ENCODE results near the gene NEDD8. TPM values are rescaled to one million over a fixed set of nuclear protein-coding genes. Genes with fewer than 3 reads are reported as not detected.

Gene NEDD8
- total RNA-seq, 4 donors from 2014 or later: 42.2 to 113 (median 69.9) TPM

Small RNA genes lying within 50 kb of the gene (small RNA-seq; reads per million reads assigned to genes)
- 0 reads per million in 4 donors for gene AL136295.4
- 0 reads per million in 4 donors for gene CHMP4A
- 0 to 0.28 (median 0) reads per million in 4 donors for gene IPO4
- gene MDP1: 0 reads per million in 4 donors

Other genes with a start within 250 kb of the NEDD8 start
- 10 to 100 TPM; 18.1 to 38.9 (median 27.6) TPM for gene DHRS4L2, start 243.4 kb downstream of the NEDD8 start, total RNA-seq
- gene CARMIL3, start 180.4 kb downstream of the NEDD8 start, total RNA-seq: 1 to 10 TPM in 3 of 4 donors, under 1 TPM in 1; 0.20 to 4.1 (median 3.0) TPM
- gene CPNE6, start 160.8 kb downstream of the NEDD8 start, total RNA-seq: 1 to 10 TPM in 1 of 4 donors, not detected in 3; 3.4 TPM
- 100 to 1,000 TPM in 3 of 4 donors, 10 to 100 TPM in 1; 74.4 to 238 (median 130) TPM for gene PCK2, start 138.1 kb downstream of the NEDD8 start, total RNA-seq
- gene DCAF11, start 117.6 kb downstream of the NEDD8 start, total RNA-seq: 100 to 1,000 TPM in 3 of 4 donors, 10 to 100 TPM in 1; 86.4 to 267 (median 198) TPM
- 1 to 10 TPM in 3 of 4 donors, not detected in 1; 1.1 to 2.9 (median 1.6) TPM for gene NRL, start 117.4 kb downstream of the NEDD8 start, total RNA-seq
- gene FITM1, start 101.7 kb downstream of the NEDD8 start, total RNA-seq: 1 to 10 TPM in 2 of 4 donors, not detected in 2; 1.4 to 1.6 TPM
- 100 to 1,000 TPM in 2 of 4 donors, 10 to 100 TPM in 2; 38.8 to 198 (median 132) TPM for gene PSME1, start 96.2 kb downstream of the NEDD8 start, total RNA-seq
- 10 to 100 TPM in 2 of 4 donors, 1 to 10 TPM in 1, not detected in 1; 2.2 to 15.4 (median 12.3) TPM for gene EMC9, start 90.8 kb downstream of the NEDD8 start, total RNA-seq
- gene PSME2, start 85.8 kb downstream of the NEDD8 start, total RNA-seq: 10 to 100 TPM; 59.5 to 69.8 (median 68.5) TPM
- gene RNF31, start 84.9 kb downstream of the NEDD8 start, total RNA-seq: 100 to 1,000 TPM in 1 of 4 donors, 10 to 100 TPM in 3; 56.7 to 258 (median 71.2) TPM
- gene IRF9, start 71.1 kb downstream of the NEDD8 start, total RNA-seq: 10 to 100 TPM; 44.2 to 81.9 (median 52.4) TPM
- 100 to 1,000 TPM in 1 of 4 donors, 10 to 100 TPM in 3; 11.3 to 112 (median 31.2) TPM for gene REC8, start 60.3 kb downstream of the NEDD8 start, total RNA-seq
- gene IPO4, start 43.6 kb downstream of the NEDD8 start, total RNA-seq: 10 to 100 TPM in 3 of 4 donors, 1 to 10 TPM in 1; 10.0 to 60.5 (median 37.3) TPM
- 100 to 1,000 TPM in 1 of 4 donors, 10 to 100 TPM in 3; 32.9 to 127 (median 63.9) TPM for gene TM9SF1, start 36.9 kb downstream of the NEDD8 start, total RNA-seq
- not detected for gene TSSK4, start 26.7 kb downstream of the NEDD8 start, total RNA-seq
- 10 to 100 TPM in 3 of 4 donors, 1 to 10 TPM in 1; 7.0 to 81.3 (median 59.0) TPM for gene CHMP4A, start 18.9 kb downstream of the NEDD8 start, total RNA-seq
- 100 to 1,000 TPM in 1 of 4 donors, 10 to 100 TPM in 3; 11.1 to 116 (median 40.2) TPM for gene MDP1, start 16.3 kb downstream of the NEDD8 start, total RNA-seq
- gene GMPR2, start 562 bp upstream of the NEDD8 start, total RNA-seq: 10 to 100 TPM in 3 of 4 donors, 1 to 10 TPM in 1; 4.2 to 72.5 (median 46.3) TPM
- gene TINF2, start 10.3 kb upstream of the NEDD8 start, total RNA-seq: 100 to 1,000 TPM in 1 of 4 donors, 10 to 100 TPM in 3; 26.9 to 120 (median 42.2) TPM
- gene TGM1, start 30.8 kb upstream of the NEDD8 start, total RNA-seq: 10 to 100 TPM in 1 of 4 donors, 1 to 10 TPM in 2, not detected in 1; 1.4 to 96.5 (median 2.2) TPM
- gene RABGGTA, start 39.2 kb upstream of the NEDD8 start, total RNA-seq: 100 to 1,000 TPM in 1 of 4 donors, 10 to 100 TPM in 3; 47.3 to 227 (median 53.0) TPM
- 100 to 1,000 TPM in 1 of 4 donors, 10 to 100 TPM in 3; 84.2 to 106 (median 94.6) TPM for gene DHRS1, start 67.4 kb upstream of the NEDD8 start, total RNA-seq
- gene NOP9, start 67.5 kb upstream of the NEDD8 start, total RNA-seq: 10 to 100 TPM; 18.8 to 20.9 (median 19.3) TPM
- 100 to 1,000 TPM in 1 of 4 donors, 10 to 100 TPM in 2, 1 to 10 TPM in 1; 6.7 to 168 (median 23.6) TPM for gene CIDEB, start 75.6 kb upstream of the NEDD8 start, total RNA-seq
- 10 to 100 TPM in 1 of 4 donors, 1 to 10 TPM in 3; 4.4 to 81.5 (median 7.1) TPM for gene LTB4R2, start 77.8 kb upstream of the NEDD8 start, total RNA-seq
- 1 to 10 TPM; 1.1 to 8.3 (median 6.2) TPM for gene LTB4R, start 79.1 kb upstream of the NEDD8 start, total RNA-seq
- 10 to 100 TPM in 3 of 4 donors, 1 to 10 TPM in 1; 7.9 to 74.8 (median 21.3) TPM for gene ADCY4, start 102.7 kb upstream of the NEDD8 start, total RNA-seq
- 100 to 1,000 TPM in 1 of 4 donors, 10 to 100 TPM in 3; 19.3 to 156 (median 53.6) TPM for gene RIPK3, start 107.6 kb upstream of the NEDD8 start, total RNA-seq
- 10 to 100 TPM; 13.4 to 58.0 (median 20.9) TPM for gene NFATC4, start 135.8 kb upstream of the NEDD8 start, total RNA-seq
- 10 to 100 TPM in 1 of 4 donors, 1 to 10 TPM in 3; 2.6 to 11.4 (median 9.0) TPM for gene NYNRIN, start 166.6 kb upstream of the NEDD8 start, total RNA-seq
- gene CBLN3, start 197.3 kb upstream of the NEDD8 start, total RNA-seq: 1 to 10 TPM in 3 of 4 donors, under 1 TPM in 1; 0.79 to 9.7 (median 1.6) TPM
- gene KHNYN, start 197.6 kb upstream of the NEDD8 start, total RNA-seq: 100 to 1,000 TPM in 2 of 4 donors, 10 to 100 TPM in 2; 65.7 to 129 (median 101) TPM
- 100 to 1,000 TPM in 1 of 4 donors, 10 to 100 TPM in 3; 18.3 to 202 (median 39.3) TPM for gene SDR39U1, start 210.4 kb upstream of the NEDD8 start, total RNA-seq

All from transverse colon (tissue), 4 donors.